PC-3 (cell line): Measurements from ENCODE around the gene KRT81. TPM values are rescaled to one million over a fixed set of nuclear protein-coding genes. Genes with fewer than 3 reads are reported as not detected.

Source experiments
- ATAC-seq: fragments of 200-7000 bp; cut with Tn5 transposase; 2 replicates; pipeline ENCODE4 v1.9.1; 2020; ENCODE audit warnings: mild to moderate bottlenecking, moderate library complexity
- BruUV-seq: library from RNA; stranded (reverse); fragments of 400-500 nt; replicated peaks from 2 replicates; lab custom pipeline; 2021; lab: Mats Ljungman, UMichigan
- CTCF ChIA-PET: fragments of 300-600 bp; sonication (Branson Sonifier 250); formaldehyde crosslinking; loops from one replicate; lab custom pipeline; 2022; ENCODE audit warnings: antibody characterized with exemption; lab: Charles Lee
- POLR2A ChIA-PET: fragments of 300-600 bp; sonication (Branson Sonifier 250); formaldehyde crosslinking; loops from one replicate; lab custom pipeline; 2022; ENCODE audit warnings: antibody characterized with exemption; ENCODE audit not compliant: unreplicated experiment; lab: Charles Lee
- DNase-seq: peaks from one replicate; pipeline ENCODE4 v3.0.0-alpha.2; 2015
- H2AFZ ChIP-seq: fragments of 300-600 bp; sonication (generic); 2 replicates; pipeline ENCODE4 v1.6.0; 2016; ENCODE audit warnings: antibody characterized with exemption, low read length
- H3F3A ChIP-seq: fragments of 300-600 bp; sonication (generic); one replicate; pipeline ENCODE4 v1.6.0; 2017; ENCODE audit warnings: antibody characterized with exemption, low read length, control low read depth, mild to moderate bottlenecking; ENCODE audit not compliant: unreplicated experiment
- H3K27ac ChIP-seq: fragments of 300-600 bp; sonication (generic); 2 replicates; pipeline ENCODE4 v1.5.1; 2016; ENCODE audit warnings: mild to moderate bottlenecking, low read length
- H3K27me3 ChIP-seq: fragments of 300-600 bp; sonication (generic); 2 replicates; pipeline ENCODE4 v1.6.1; 2016; ENCODE audit warnings: low read length, mixed read lengths
- H3K36me3 ChIP-seq: fragments of 300-600 bp; sonication (generic); 2 replicates; pipeline ENCODE4 v1.6.1; 2016; ENCODE audit warnings: low read depth, mixed run types, low read length, mixed read lengths
- H3K4me1 ChIP-seq: fragments of 300-600 bp; sonication (generic); 2 replicates; pipeline ENCODE4 v1.5.1; 2016; ENCODE audit warnings: low read length; ENCODE audit not compliant: insufficient read depth
- H3K4me2 ChIP-seq: fragments of 300-600 bp; sonication (generic); 2 replicates; pipeline ENCODE4 v1.6.0; 2016; ENCODE audit warnings: low read length
- H3K4me3 ChIP-seq: fragments of 300-600 bp; sonication (generic); 2 replicates; pipeline ENCODE4 v1.5.1; 2016; ENCODE audit warnings: mild to moderate bottlenecking, low read length, mixed read lengths
- H3K79me2 ChIP-seq: fragments of 300-600 bp; sonication (generic); 2 replicates; pipeline ENCODE4 v1.6.1; 2017; ENCODE audit warnings: low read length, mixed read lengths
- H3K9ac ChIP-seq: fragments of 300-600 bp; sonication (generic); 2 replicates; pipeline ENCODE4 v1.6.0; 2016; ENCODE audit warnings: mild to moderate bottlenecking, low read length
- H3K9me2 ChIP-seq: fragments of 300-600 bp; sonication (generic); replicated peaks from 2 replicates; pipeline ENCODE4 v1.6.1; 2016; ENCODE audit warnings: mixed run types, low read length, mixed read lengths
- H3K9me3 ChIP-seq: fragments of 300-600 bp; sonication (generic); 2 replicates; pipeline ENCODE4 v1.6.1; 2016; ENCODE audit warnings: low read length, mixed read lengths
- H4K20me1 ChIP-seq: fragments of 300-600 bp; sonication (generic); 2 replicates; pipeline ENCODE4 v1.6.1; 2016; ENCODE audit warnings: low read length, mixed read lengths
- CTCF ChIP-seq: fragments of 300-600 bp; sonication (generic); conservative IDR thresholded peaks from 2 replicates; pipeline ENCODE4 v1.5.1; 2017; ENCODE audit warnings: antibody characterized with exemption, low read depth, mild to moderate bottlenecking, low read length
- EZH2 ChIP-seq: fragments of 300-600 bp; sonication (generic); IDR thresholded peaks from one replicate; pipeline ENCODE4 v1.6.1; 2017; ENCODE audit warnings: antibody characterized with exemption, mild to moderate bottlenecking, low read length; ENCODE audit not compliant: unreplicated experiment
- EZH2phosphoT487 ChIP-seq: fragments of 300-600 bp; sonication (generic); IDR thresholded peaks from 2 replicates; pipeline ENCODE4 v1.6.1; 2018; ENCODE audit warnings: mild to moderate bottlenecking, antibody characterized with exemption, low read length, borderline replicate concordance
- intact Hi-C: fragments of 100-400 bp; cut with micrococcal nuclease; formaldehyde crosslinking; loops from 2 replicates; pipeline ENCODE4 v1.9.0; 2023
- total RNA-seq: library from RNA; depleted of rRNA; stranded (reverse); fragments of >200 nt; gene quantifications from 2 replicates; pipeline ENCODE4 v1.2.3, GENCODE V29; 2014

The KRT81 gene
- total RNA-seq, 1 experiment from 2014 or later: 1,688 TPM

- TF ChIP-seq EZH2phosphoT487: no peak
- TF ChIP-seq CTCF: no peak
- no peak for TF ChIP-seq EZH2
- Histone ChIP-seq H3K4me3 (no peak overlapping the region), H3K27ac (no peak overlapping the region), H2AFZ (no peak overlapping the region), H3K9ac (no peak overlapping the region), H3K4me1 (no peaks in the 10 kb centered on the region), H3K79me2 (no peaks in the 10 kb centered on the region), H3K9me2 (no peaks in the 10 kb centered on the region), H3F3A (peaks cover 11% of the 10 kb centered on the region), H4K20me1 (no peaks in the 10 kb centered on the region), H3K4me2 (no peak overlapping the region), H3K9me3 (no peaks in the 10 kb centered on the region), H3K36me3 (peaks cover 5% of the 10 kb centered on the region; the same call in 1 of the 2 replicates), H3K27me3 (no peaks in the 10 kb centered on the region)
- DNase-seq (peak; percentile 6), ATAC-seq (no peak)
- ChIA-PET CTCF (no interaction called here), POLR2A (no interaction called here)
- intact Hi-C loops: loop anchor here (5.0 kb wide), 1 partner anchor 73 kb away; no protein-coding TSS in a partner anchor
- TSS peak; percentile 2 for BruUV-seq
Observed at GRCh38 chr12:52254180-52254964, 37.0 kb downstream of the KRT81 start.

GRCh38 chr12:52253391-52254179, 37.7 kb downstream of the KRT81 start:
- Histone ChIP-seq H3K79me2 (no peaks in the 10 kb centered on the region), H3K9ac (no peak overlapping the region), H2AFZ (no peak overlapping the region), H4K20me1 (no peaks in the 10 kb centered on the region), H3K4me1 (peaks cover 6% of the 10 kb centered on the region), H3K27ac (no peak overlapping the region), H3K4me2 (no peak overlapping the region), H3K27me3 (no peaks in the 10 kb centered on the region), H3K4me3 (no peak overlapping the region), H3F3A (peaks cover 14% of the 10 kb centered on the region), H3K9me2 (no peaks in the 10 kb centered on the region), H3K36me3 (peaks cover 11% of the 10 kb centered on the region; the same call in 1 of the 2 replicates), H3K9me3 (no peaks in the 10 kb centered on the region)
- BruUV-seq: no TSS peak
- POLR2A ChIA-PET: no interaction called here
- ATAC-seq (no peak), DNase-seq (peak; percentile 37)
- TF ChIP-seq EZH2phosphoT487: no peak
- TF ChIP-seq CTCF: no peak
- TF ChIP-seq EZH2: no peak
- CTCF ChIA-PET: no interaction called here
- intact Hi-C loops: loop anchor here (5.0 kb wide), 1 partner anchor 74 kb away; no protein-coding TSS in a partner anchor
